Measurements from ENCODE around the gene DNAAF1. TPM values are rescaled to one million over a fixed set of nuclear protein-coding genes. Genes with fewer than 3 reads are reported as not detected.

Gene DNAAF1
- total RNA-seq, 2 donors from 2014 or later = 0.20 TPM; not detected in 1

DNA sequence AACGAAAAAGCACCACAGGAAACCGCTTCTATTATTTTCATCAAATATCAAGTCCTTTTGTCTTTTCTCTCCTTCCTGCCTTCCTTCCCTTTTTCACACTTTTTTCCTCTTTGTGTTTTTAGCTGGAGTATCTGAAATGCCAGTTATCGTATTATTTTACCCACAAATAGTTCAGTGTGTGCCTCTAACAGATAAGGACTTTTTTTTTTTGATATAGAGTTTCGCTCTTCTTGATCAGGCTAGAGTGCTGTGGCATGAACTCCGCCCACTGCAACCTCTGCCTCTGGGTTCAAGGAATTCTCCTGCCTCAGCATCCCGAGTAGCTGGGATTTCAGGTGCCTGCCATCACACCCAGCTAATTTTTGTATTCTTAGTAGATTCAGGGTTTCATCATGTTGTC is 10.7 kb downstream of the DNAAF1 start:
- TF ChIP-seq, protein P1, sequence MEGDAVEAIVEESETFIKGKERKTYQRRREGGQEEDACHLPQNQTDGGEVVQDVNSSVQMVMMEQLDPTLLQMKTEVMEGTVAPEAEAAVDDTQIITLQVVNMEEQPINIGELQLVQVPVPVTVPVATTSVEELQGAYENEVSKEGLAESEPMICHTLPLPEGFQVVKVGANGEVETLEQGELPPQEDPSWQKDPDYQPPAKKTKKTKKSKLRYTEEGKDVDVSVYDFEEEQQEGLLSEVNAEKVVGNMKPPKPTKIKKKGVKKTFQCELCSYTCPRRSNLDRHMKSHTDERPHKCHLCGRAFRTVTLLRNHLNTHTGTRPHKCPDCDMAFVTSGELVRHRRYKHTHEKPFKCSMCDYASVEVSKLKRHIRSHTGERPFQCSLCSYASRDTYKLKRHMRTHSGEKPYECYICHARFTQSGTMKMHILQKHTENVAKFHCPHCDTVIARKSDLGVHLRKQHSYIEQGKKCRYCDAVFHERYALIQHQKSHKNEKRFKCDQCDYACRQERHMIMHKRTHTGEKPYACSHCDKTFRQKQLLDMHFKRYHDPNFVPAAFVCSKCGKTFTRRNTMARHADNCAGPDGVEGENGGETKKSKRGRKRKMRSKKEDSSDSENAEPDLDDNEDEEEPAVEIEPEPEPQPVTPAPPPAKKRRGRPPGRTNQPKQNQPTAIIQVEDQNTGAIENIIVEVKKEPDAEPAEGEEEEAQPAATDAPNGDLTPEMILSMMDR (IDR thresholded peaks at IDR 0.05) = no peak
- H3K36me3 ChIP-seq = no peaks in the 10 kb centered on the region
- H3K9ac ChIP-seq (ENCODE audit: low read depth in 2 of 2, low read length in 2 of 2) = no peak overlapping the region
- no peak overlapping the region for H3K27ac ChIP-seq
- intact Hi-C loops (cut with DNase I) = no loop called here
- DNase-seq = no peak
- no peak overlapping the region for H3K4me3 ChIP-seq
- no peaks in the 10 kb centered on the region for H3K27me3 ChIP-seq
- no peaks in the 10 kb centered on the region for H3K9me3 ChIP-seq
- no peaks in the 10 kb centered on the region for H3K4me1 ChIP-seq

DNA sequence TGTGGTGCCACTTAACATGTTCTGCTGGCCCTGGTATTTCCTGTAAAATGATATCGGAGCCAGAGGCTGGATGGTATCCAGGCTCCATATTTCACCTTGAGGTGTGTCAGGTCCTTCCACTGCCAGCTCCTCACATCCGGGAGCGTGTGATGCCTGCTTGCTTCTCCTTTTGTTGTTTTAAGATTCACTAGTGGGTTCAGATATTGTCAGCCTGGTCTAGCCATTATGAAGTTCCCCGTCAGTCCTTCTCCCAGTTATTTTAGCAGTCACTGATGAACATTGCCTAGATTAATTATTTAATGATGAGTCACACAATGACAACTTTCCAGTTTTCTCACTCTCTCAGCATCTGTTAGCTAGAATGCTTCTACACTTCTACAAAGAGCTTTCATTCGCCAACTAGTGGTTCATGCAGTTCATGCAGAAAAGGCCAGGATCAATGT is 11.3 kb downstream of the DNAAF1 start:
- intact Hi-C loops (cut with DNase I) = no loop called here

DNA sequence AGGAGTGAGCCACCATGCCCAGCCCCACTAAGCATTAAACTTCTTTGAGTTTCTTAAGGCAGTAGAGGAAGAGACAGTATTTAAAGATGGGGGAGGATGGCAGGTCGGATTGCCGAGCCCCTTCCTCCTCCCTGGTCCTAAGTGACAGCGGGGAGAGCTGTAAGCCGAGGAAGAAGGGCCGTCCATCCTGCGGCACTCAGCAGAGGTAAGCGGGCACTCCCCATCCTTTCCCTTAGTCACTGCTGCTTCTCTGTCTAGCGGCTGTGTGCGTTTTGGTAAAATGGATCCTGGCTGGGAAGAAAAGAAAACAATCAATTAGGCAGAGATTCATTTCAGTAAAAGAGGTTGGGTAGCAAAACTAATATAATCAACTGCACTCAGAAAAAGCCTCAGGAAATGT is 13.9 kb downstream of the DNAAF1 start:
- no peak for DNase-seq
- H3K9me3 ChIP-seq = no peaks in the 10 kb centered on the region
- intact Hi-C loops (cut with DNase I) = no loop called here
- H3K27ac ChIP-seq = no peak overlapping the region
- H3K9ac ChIP-seq (ENCODE audit: low read depth in 2 of 2, low read length in 2 of 2) = no peak overlapping the region
- no peaks in the 10 kb centered on the region for H3K36me3 ChIP-seq
- TF ChIP-seq, protein P1 (IDR thresholded peaks at IDR 0.05) = no peak
- H3K4me3 ChIP-seq = no peak overlapping the region
- H3K27me3 ChIP-seq = no peaks in the 10 kb centered on the region
- H3K4me1 ChIP-seq = no peaks in the 10 kb centered on the region

More for the DNA sequence above, 11.3 kb downstream of the DNAAF1 start:
- Histone ChIP-seq H3K36me3 (no peaks in the 10 kb centered on the region), H3K9me3 (no peaks in the 10 kb centered on the region), H3K27me3 (no peaks in the 10 kb centered on the region), H3K27ac (no peak overlapping the region), H3K4me1 (no peaks in the 10 kb centered on the region), H3K9ac (ENCODE audit: low read depth in 2 of 2, low read length in 2 of 2) (no peak overlapping the region), H3K4me3 (no peak overlapping the region)
- no peak for DNase-seq
- TF ChIP-seq, protein P1 (IDR thresholded peaks at IDR 0.05) = no peak

DNA sequence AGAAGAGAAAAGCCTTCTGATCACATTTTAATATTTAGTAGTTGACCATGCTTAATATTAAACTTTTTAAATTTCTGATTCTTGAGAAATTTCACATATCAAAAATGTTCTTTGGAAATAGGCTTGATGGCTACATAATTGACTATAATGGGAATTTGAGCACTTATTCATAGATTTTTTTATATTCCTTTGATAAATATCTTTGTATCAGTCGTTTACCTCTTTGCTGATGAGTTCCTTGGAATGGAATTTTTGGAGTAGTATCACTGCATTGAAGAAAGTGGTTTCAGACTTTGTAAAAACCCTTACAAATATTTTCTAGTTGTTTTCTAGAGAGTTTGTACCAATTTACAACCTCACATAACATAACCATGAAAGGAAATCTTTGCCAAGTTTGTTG is 14.7 kb downstream of the DNAAF1 start:
- no peaks in the 10 kb centered on the region for H3K36me3 ChIP-seq
- no peak overlapping the region for H3K9ac ChIP-seq (ENCODE audit: low read depth in 2 of 2, low read length in 2 of 2)
- H3K4me1 ChIP-seq = no peaks in the 10 kb centered on the region
- no peak overlapping the region for H3K4me3 ChIP-seq
- H3K9me3 ChIP-seq = no peaks in the 10 kb centered on the region
- TF ChIP-seq, protein P1 (IDR thresholded peaks at IDR 0.05) = no peak
- DNase-seq = no peak
- intact Hi-C loops (cut with DNase I) = no loop called here
- no peak overlapping the region for H3K27ac ChIP-seq
- no peaks in the 10 kb centered on the region for H3K27me3 ChIP-seq

DNA sequence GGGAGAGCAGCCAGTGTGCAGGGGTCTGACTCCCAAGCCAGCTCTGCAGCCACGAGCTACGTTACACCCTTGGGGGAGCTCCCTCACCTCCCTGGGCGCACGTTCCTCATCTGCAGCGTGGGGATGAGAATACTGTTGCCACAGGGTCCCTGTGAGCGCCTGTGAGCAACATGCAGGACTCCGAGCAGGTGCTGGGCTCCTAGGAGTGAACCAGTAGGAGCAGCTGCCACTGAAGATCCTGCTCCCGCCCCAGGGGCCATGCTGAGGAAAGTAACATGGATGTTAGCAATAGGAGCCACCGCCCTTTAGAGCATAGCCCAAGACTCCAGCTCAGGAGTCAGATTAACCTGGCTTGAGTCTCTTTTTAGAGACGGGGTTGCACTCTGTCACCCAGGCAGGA is 15.9 kb downstream of the DNAAF1 start:
- Histone ChIP-seq H3K36me3 (no peaks in the 10 kb centered on the region), H3K27ac (no peak overlapping the region), H3K27me3 (no peaks in the 10 kb centered on the region), H3K9me3 (no peaks in the 10 kb centered on the region), H3K4me1 (no peaks in the 10 kb centered on the region), H3K9ac (ENCODE audit: low read depth in 2 of 2, low read length in 2 of 2) (no peak overlapping the region), H3K4me3 (no peak overlapping the region)
- DNase-seq = no peak
- TF ChIP-seq, protein P1 (IDR thresholded peaks at IDR 0.05) = no peak
- intact Hi-C loops (cut with DNase I) = no loop called here

DNA sequence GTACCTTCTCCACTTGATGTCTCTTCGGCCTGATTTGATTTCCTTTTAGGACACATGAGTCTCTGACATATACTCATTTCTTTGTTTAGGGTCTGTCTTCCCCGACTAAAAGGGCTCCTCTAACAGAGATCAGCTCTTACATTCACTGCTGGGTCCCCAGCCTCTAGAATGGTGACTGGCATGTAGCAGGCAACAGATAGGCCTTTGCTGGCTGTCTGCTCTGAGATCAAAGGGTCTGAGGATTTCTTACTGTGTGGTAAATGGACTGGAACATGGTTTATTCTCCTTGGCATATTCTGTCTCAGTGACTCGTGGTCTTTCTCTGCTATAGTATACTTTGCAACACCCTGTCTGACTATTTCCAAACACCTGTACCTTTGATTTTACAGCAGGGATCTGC is 16.7 kb downstream of the DNAAF1 start:
- Histone ChIP-seq H3K4me1 (no peaks in the 10 kb centered on the region), H3K36me3 (no peaks in the 10 kb centered on the region), H3K27me3 (no peaks in the 10 kb centered on the region), H3K9ac (ENCODE audit: low read depth in 2 of 2, low read length in 2 of 2) (no peak overlapping the region), H3K9me3 (no peaks in the 10 kb centered on the region), H3K4me3 (no peak overlapping the region), H3K27ac (no peak overlapping the region)
- TF ChIP-seq, protein P1 (IDR thresholded peaks at IDR 0.05) = no peak
- intact Hi-C loops (cut with DNase I) = no loop called here
- no peak for DNase-seq

Measured in colonic mucosa (tissue), 4 donors.